Activated CD8-positive, alpha-beta T cell treated with anti-CD3 and anti-CD28 coated beads for 36 hours (primary cell): Measurements from ENCODE around the gene MZF1. TPM values are rescaled to one million over a fixed set of nuclear protein-coding genes. Genes with fewer than 3 reads are reported as not detected.

ENCODE experiments used
- ATAC-seq: fragments of 200-7000 bp; cut with Tn5 transposase; one replicate; pipeline ENCODE4 v1.10.0; 2021; ENCODE audit warnings: mild to moderate bottlenecking, moderate library complexity
- CTCF ChIA-PET: fragments of 350-600 bp; sonication (Branson Sonifier 250); formaldehyde crosslinking; loops from one replicate; lab custom pipeline; 2021; ENCODE audit warnings: antibody characterized with exemption; lab: Charles Lee
- POLR2A ChIA-PET: fragments of 350-600 bp; sonication (Branson Sonifier 250); formaldehyde crosslinking; loops from one replicate; lab custom pipeline; 2021; ENCODE audit warnings: antibody characterized with exemption; lab: Charles Lee
- DNase-seq: peaks from one replicate; pipeline ENCODE4 v3.0.0-alpha.2; 2020
- H3K27ac Mint-ChIP-seq: one replicate; pipeline ENCODE4 v1.8.0; 2021; ENCODE audit warnings: mild to moderate bottlenecking, mixed read lengths
- H3K27me3 Mint-ChIP-seq: one replicate; pipeline ENCODE4 v1.8.0; 2021; ENCODE audit warnings: mixed read lengths
- H3K36me3 Mint-ChIP-seq: one replicate; pipeline ENCODE4 v1.8.0; 2021; ENCODE audit warnings: low read depth, mixed read lengths
- H3K4me1 Mint-ChIP-seq: one replicate; pipeline ENCODE4 v1.8.0; 2021; ENCODE audit warnings: low read depth, mixed read lengths
- H3K4me3 Mint-ChIP-seq: one replicate; pipeline ENCODE4 v1.8.0; 2021; ENCODE audit warnings: mild to moderate bottlenecking, moderate library complexity, mixed read lengths
- H3K9me3 Mint-ChIP-seq: one replicate; pipeline ENCODE4 v1.8.0; 2021; ENCODE audit warnings: mixed read lengths
- CTCF ChIP-seq: fragments of 200-600 bp; IDR thresholded peaks from one replicate; pipeline ENCODE4 v1.8.0; 2022; ENCODE audit warnings: antibody characterized with exemption, mild to moderate bottlenecking
- intact Hi-C: fragments of 100-400 bp; cut with micrococcal nuclease; formaldehyde crosslinking; loops from one replicate; pipeline ENCODE4 v1.10.0; 2022
- total RNA-seq, 2 experiments: library from RNA; stranded (reverse); gene quantifications; one replicate each; pipeline ENCODE4 v1.2.3, GENCODE V29; 2021

Gene MZF1
- total RNA-seq, 2 experiments from 2014 or later: 12.1 to 13.4 TPM

GRCh38 chr19:58536852-58537798, 36.0 kb downstream of the MZF1 start:
- H3K27ac Mint-ChIP-seq: no peak overlapping the region
- peaks cover 8% of the 10 kb centered on the region for H3K4me1 Mint-ChIP-seq
- TF ChIP-seq CTCF: no peak
- CTCF ChIA-PET: interaction anchor here (1.5 to 2.6 kb wide), 2 partner anchors 17 kb away, joined by 4 to 12 read pairs; partner anchors contain the start of gene ZBTB45
- no peaks in the 10 kb centered on the region for H3K36me3 Mint-ChIP-seq
- DNase-seq (no peak), ATAC-seq (no peak)
- H3K9me3 Mint-ChIP-seq: no peaks in the 10 kb centered on the region
- peak overlapping the region; percentile 76 for H3K4me3 Mint-ChIP-seq
- intact Hi-C loops: no loop called here
- POLR2A ChIA-PET: interaction anchor here (2.3 kb wide), 1 partner anchor 16 kb away, joined by 13 read pairs; the partner anchor contains the start of gene ZBTB45
- H3K27me3 Mint-ChIP-seq: peaks cover 11% of the 10 kb centered on the region

GRCh38 chr19:58535857-58536256, 37.3 kb downstream of the MZF1 start:
- intact Hi-C loops: no loop called here
- no peak for ATAC-seq
- POLR2A ChIA-PET: interaction anchor here (3.2 kb wide), 1 partner anchor 16 kb away, joined by 13 read pairs; the partner anchor contains the start of gene ZBTB45

GRCh38 chr19:58531034-58531840, 41.9 kb downstream of the MZF1 start:
- no peak overlapping the region for H3K4me3 Mint-ChIP-seq
- no peak for TF ChIP-seq CTCF
- intact Hi-C loops: no loop called here
- no peaks in the 10 kb centered on the region for H3K4me1 Mint-ChIP-seq
- no peak for DNase-seq
- CTCF ChIA-PET: interaction anchor here (0.8 to 1.1 kb wide), 2 partner anchors 11 to 17 kb away, joined by 3 read pairs; partner anchors contain the start of gene ZBTB45
- no peaks in the 10 kb centered on the region for H3K9me3 Mint-ChIP-seq
- H3K27ac Mint-ChIP-seq: no peak overlapping the region
- H3K36me3 Mint-ChIP-seq: no peaks in the 10 kb centered on the region
- ATAC-seq: no peak
- H3K27me3 Mint-ChIP-seq: no peaks in the 10 kb centered on the region
- POLR2A ChIA-PET: interaction anchor here (1.2 kb wide), 1 partner anchor 12 kb away, joined by 3 read pairs; no protein-coding TSS in a partner anchor

More at GRCh38 chr19:58535857-58536256, 37.3 kb downstream of the MZF1 start:
- H3K4me1 Mint-ChIP-seq: peaks cover 8% of the 10 kb centered on the region
- H3K27ac Mint-ChIP-seq: no peak overlapping the region
- H3K4me3 Mint-ChIP-seq: no peak overlapping the region
- no peaks in the 10 kb centered on the region for H3K36me3 Mint-ChIP-seq
- CTCF ChIA-PET: interaction anchor here (2.6 kb wide), 1 partner anchor 16 kb away, joined by 12 read pairs; the partner anchor contains the start of gene ZBTB45
- H3K9me3 Mint-ChIP-seq: no peaks in the 10 kb centered on the region
- no peak for TF ChIP-seq CTCF
- peaks cover 11% of the 10 kb centered on the region for H3K27me3 Mint-ChIP-seq
- no peak for DNase-seq

- Mint-ChIP-seq H3K27ac (no peak overlapping the region), H3K36me3 (no peaks in the 10 kb centered on the region), H3K4me3 (no peak overlapping the region), H3K4me1 (no peaks in the 10 kb centered on the region), H3K27me3 (no peaks in the 10 kb centered on the region), H3K9me3 (no peaks in the 10 kb centered on the region)
- POLR2A ChIA-PET: interaction anchor here (1.2 kb wide), 1 partner anchor 10 kb away, joined by 6 read pairs; the partner anchor contains the start of gene ZBTB45
- DNase-seq (no peak), ATAC-seq (no peak)
- TF ChIP-seq CTCF: no peak
- CTCF ChIA-PET: interaction anchor here (2.2 kb wide), 1 partner anchor 9 kb away, joined by 12 read pairs; the partner anchor contains the start of gene ZBTB45
- intact Hi-C loops: no loop called here
Observed at GRCh38 chr19:58529405-58529804, 43.7 kb downstream of the MZF1 start.
